ENCODE data around the gene IGF2BP2. TPM values are rescaled to one million over a fixed set of nuclear protein-coding genes. Genes with fewer than 3 reads are reported as not detected.

IGF2BP2 gene
- total RNA-seq, 1 experiment from 2014 or later, result 66.2 TPM

DNA sequence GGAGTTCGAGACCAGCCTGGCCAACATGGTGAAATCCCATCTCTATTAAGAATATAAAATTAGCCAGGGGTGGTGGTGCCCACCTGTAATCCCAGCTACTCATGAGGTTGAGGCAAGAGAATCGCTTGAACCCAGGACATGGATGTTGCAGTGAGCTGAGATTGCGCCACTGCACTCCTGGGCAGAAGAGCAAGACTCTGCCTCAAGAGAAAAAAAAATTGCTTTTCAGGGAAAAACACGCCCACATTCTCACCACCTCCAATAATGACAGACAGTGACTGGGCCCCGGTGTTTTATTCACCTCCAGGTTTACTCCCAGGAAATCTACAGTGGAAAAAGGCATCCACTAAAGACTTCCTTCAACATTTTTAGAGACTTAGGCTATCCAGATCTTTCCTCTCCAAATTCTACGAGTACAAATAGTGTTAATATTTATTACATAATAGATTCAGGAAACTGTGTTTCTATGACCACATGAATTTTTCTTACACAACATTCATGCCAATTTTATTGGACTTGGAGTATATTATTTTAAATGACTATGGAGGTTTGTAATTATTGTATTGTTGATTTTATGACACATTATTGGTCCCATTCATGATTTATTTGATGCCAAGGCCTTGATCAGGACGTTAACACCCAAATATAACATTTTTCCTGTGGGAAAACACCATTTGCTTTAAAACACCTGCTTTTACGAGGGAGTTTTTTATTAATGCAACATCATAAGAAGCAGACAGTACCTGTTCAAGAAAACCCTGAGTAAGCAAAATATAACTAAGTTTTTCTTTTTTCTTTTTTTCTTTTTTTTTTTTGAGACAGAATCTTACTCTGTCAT lies 26.6 kb downstream of the IGF2BP2 start:
- Histone ChIP-seq H3K4me1 (ENCODE audit: insufficient read depth, low read length, poor library complexity, severe bottlenecking) (peaks cover 14% of the 10 kb centered on the region), H3K27me3 (replicated peaks; ENCODE audit: insufficient read depth, low read depth, low read length, poor library complexity) (no peaks in the 10 kb centered on the region), H3K9me3 (ENCODE audit: low read depth, low read length, poor library complexity, severe bottlenecking) (no peaks in the 10 kb centered on the region), H3K4me3 (ENCODE audit: low read depth, low read length, poor library complexity, severe bottlenecking) (no peak overlapping the region), H3K27ac (ENCODE audit: low read depth, low read length, poor library complexity, severe bottlenecking) (no peak overlapping the region), H3K36me3 (ENCODE audit: insufficient read depth, low read length, poor library complexity, severe bottlenecking) (peaks cover 3% of the 10 kb centered on the region)
- ChIA-PET CTCF (no interaction called here), POLR2A (ENCODE audit: low non-redundant PET) (no interaction called here)
- BruUV-seq (replicated peaks), result no TSS peak
- DNase-seq (ENCODE audit: low spot score), result no peak
- intact Hi-C loops (cut with micrococcal nuclease; ENCODE audit: unreplicated experiment), result no loop called here
- TF ChIP-seq EZH2 (IDR thresholded peaks at IDR 0.05; ENCODE audit: borderline replicate concordance, low read depth, low read length, poor library complexity, severe bottlenecking), result no peak
- TF ChIP-seq, protein P1, sequence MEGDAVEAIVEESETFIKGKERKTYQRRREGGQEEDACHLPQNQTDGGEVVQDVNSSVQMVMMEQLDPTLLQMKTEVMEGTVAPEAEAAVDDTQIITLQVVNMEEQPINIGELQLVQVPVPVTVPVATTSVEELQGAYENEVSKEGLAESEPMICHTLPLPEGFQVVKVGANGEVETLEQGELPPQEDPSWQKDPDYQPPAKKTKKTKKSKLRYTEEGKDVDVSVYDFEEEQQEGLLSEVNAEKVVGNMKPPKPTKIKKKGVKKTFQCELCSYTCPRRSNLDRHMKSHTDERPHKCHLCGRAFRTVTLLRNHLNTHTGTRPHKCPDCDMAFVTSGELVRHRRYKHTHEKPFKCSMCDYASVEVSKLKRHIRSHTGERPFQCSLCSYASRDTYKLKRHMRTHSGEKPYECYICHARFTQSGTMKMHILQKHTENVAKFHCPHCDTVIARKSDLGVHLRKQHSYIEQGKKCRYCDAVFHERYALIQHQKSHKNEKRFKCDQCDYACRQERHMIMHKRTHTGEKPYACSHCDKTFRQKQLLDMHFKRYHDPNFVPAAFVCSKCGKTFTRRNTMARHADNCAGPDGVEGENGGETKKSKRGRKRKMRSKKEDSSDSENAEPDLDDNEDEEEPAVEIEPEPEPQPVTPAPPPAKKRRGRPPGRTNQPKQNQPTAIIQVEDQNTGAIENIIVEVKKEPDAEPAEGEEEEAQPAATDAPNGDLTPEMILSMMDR (conservative IDR thresholded peaks at IDR 0.05; ENCODE audit: low read depth, low read length), result no peak

DNA sequence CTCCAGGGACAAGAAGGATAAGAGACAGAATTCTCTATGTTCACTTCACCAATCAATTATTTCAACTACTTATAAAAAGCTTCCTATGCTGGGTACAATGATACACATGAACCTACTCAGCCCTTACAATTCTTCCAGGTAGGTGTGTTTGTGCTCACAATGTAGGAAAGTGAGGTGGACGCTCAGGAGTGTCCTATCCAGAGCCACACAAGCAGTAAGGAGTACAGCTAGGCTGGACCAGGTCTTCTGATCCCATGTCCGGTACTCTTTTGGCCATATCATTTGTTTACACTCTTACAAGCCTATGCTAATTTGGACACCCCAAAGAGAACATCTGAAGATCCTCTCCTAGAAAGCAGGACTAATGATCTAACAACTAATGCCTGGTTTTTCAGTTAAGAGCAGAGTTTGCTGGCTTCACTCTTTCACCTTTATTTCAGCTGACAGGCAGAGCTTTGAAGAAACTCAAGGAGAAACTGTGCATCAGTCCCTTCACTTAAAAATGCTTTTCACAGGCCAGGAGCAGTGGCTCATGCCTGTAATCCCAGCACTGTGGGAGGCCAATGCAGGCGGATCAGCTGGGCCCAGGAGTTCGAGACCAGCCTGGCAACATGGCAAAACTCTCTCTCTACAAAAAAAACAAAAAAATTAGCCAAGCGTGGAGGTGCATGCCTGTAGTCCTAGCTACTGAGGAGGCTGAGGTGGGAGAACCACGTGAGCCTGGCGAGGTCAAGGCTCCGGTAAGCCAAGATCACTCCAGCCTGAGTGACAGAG lies 27.5 kb downstream of the IGF2BP2 start:
- ChIA-PET POLR2A (ENCODE audit: low non-redundant PET) (no interaction called here), CTCF (interaction anchor here (0.7 kb wide), 1 partner anchor 1505 kb away, joined by 8 read pairs; no protein-coding TSS in a partner anchor)
- Histone ChIP-seq H3K27ac (ENCODE audit: low read depth, low read length, poor library complexity, severe bottlenecking) (no peak overlapping the region), H3K27me3 (replicated peaks; ENCODE audit: insufficient read depth, low read depth, low read length, poor library complexity) (no peaks in the 10 kb centered on the region), H3K4me1 (ENCODE audit: insufficient read depth, low read length, poor library complexity, severe bottlenecking) (peaks cover 18% of the 10 kb centered on the region), H3K36me3 (ENCODE audit: insufficient read depth, low read length, poor library complexity, severe bottlenecking) (peaks cover 3% of the 10 kb centered on the region), H3K4me3 (ENCODE audit: low read depth, low read length, poor library complexity, severe bottlenecking) (no peak overlapping the region), H3K9me3 (ENCODE audit: low read depth, low read length, poor library complexity, severe bottlenecking) (no peaks in the 10 kb centered on the region)
- TF ChIP-seq EZH2 (IDR thresholded peaks at IDR 0.05; ENCODE audit: borderline replicate concordance, low read depth, low read length, poor library complexity, severe bottlenecking), result no peak
- TF ChIP-seq, protein P1 (conservative IDR thresholded peaks at IDR 0.05; ENCODE audit: low read depth, low read length), result no peak
- intact Hi-C loops (cut with micrococcal nuclease; ENCODE audit: unreplicated experiment), result no loop called here
- no TSS peak for BruUV-seq (replicated peaks)
- no peak for DNase-seq (ENCODE audit: low spot score)

DNA sequence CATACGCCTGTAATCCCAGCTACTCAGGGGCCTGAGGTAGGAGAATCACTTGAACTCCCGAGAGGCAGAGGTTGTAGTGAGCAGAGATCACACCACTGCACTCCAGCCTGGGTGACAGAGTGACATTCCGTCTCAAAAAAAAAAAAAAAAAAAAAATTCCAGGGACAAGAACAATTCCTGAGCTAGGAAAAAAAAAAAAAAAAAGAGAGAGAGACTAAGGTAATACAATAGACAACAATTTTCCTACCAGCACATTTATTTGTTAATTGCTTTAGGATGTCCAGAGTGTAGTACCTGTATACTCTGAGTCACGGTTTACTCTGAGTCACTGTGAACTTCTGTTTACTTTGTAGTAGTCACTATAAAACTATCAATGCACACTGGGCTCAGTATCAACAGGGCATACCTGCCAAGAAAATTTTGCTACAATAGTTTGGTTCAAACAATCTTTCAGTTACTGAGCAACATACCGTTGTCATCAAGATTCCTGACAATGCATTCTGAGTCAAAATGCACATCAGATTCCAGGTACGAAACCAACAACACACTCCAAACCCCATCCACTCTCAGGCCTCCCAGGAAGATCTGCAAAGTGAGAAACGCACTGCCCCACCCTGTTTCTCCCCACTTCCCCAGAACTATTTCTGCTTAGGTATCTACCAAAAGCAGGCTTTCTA lies 28.3 kb downstream of the IGF2BP2 start:
- no peak overlapping the region for H3K4me3 ChIP-seq (ENCODE audit: low read depth, low read length, poor library complexity, severe bottlenecking)
- peaks cover 18% of the 10 kb centered on the region for H3K4me1 ChIP-seq (ENCODE audit: insufficient read depth, low read length, poor library complexity, severe bottlenecking)
- ChIA-PET POLR2A (ENCODE audit: low non-redundant PET) (no interaction called here), CTCF (interaction anchor here (0.7 kb wide), 1 partner anchor 1505 kb away, joined by 8 read pairs; no protein-coding TSS in a partner anchor)
- H3K9me3 ChIP-seq (ENCODE audit: low read depth, low read length, poor library complexity, severe bottlenecking), result no peaks in the 10 kb centered on the region
- no peak overlapping the region for H3K27ac ChIP-seq (ENCODE audit: low read depth, low read length, poor library complexity, severe bottlenecking)
- no peaks in the 10 kb centered on the region for H3K27me3 ChIP-seq (replicated peaks; ENCODE audit: insufficient read depth, low read depth, low read length, poor library complexity)
- no TSS peak for BruUV-seq (replicated peaks)
- TF ChIP-seq, protein P1 (conservative IDR thresholded peaks at IDR 0.05; ENCODE audit: low read depth, low read length), result no peak
- TF ChIP-seq EZH2 (IDR thresholded peaks at IDR 0.05; ENCODE audit: borderline replicate concordance, low read depth, low read length, poor library complexity, severe bottlenecking), result no peak
- intact Hi-C loops (cut with micrococcal nuclease; ENCODE audit: unreplicated experiment), result no loop called here
- no peak for DNase-seq (ENCODE audit: low spot score)
- H3K36me3 ChIP-seq (ENCODE audit: insufficient read depth, low read length, poor library complexity, severe bottlenecking), result no peaks in the 10 kb centered on the region

Measured in A673 (cell line).